GM18907 (cell line): ENCODE measurements around the gene VEPH1.

ENCODE experiments used
- ATAC-seq: cut with Tn5 transposase; IDR thresholded peaks from one replicate; pipeline ENCODE4 v1.9.1; 2021; ENCODE audit warnings: mild to moderate bottlenecking, moderate library complexity; ENCODE audit not compliant: unreplicated experiment

The VEPH1 gene

GRCh38 chr3:157393113-157393512 lies 110.1 kb downstream of the VEPH1 start:
- ATAC-seq, result no peak

DNA sequence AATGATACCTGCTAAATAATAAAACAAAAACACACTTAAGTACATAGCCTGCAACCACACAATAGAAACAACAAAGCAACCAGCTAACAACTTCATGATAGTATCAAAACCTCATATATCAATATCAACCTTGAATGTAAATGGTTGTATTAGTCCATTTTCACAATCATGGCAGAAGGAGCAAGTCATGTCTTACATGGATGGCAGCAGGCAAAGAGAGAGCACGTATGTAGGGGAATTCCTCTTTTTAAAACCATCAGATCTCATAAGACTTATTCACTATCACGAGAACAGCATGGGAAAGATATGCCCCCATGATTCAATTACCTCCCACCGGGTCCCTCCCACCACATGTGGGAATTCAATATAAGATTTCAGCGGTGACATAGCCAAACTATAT lies 111.1 kb downstream of the VEPH1 start:
- no peak for ATAC-seq

GRCh38 chr3:157390713-157391515 lies 112.3 kb downstream of the VEPH1 start:
- ATAC-seq, result no peak

DNA sequence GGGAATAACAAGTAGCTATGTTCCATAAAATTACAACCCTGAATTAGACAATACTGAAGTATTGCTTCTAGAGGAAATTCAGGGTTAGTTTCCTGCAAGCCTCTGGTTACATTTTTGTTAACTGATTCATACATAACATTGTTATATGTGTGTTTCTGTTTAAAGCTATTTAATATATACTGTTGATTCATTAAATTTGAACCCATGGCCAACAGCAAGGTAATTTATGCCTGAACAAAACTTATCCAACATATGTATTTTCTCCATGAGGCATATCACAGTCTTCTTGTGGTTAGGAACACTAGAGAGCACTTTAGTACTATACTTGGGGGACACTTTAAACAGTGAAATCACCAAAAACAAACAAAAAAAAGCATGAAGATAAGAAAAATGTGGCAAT lies 114.2 kb downstream of the VEPH1 start:
- ATAC-seq, result no peak

DNA sequence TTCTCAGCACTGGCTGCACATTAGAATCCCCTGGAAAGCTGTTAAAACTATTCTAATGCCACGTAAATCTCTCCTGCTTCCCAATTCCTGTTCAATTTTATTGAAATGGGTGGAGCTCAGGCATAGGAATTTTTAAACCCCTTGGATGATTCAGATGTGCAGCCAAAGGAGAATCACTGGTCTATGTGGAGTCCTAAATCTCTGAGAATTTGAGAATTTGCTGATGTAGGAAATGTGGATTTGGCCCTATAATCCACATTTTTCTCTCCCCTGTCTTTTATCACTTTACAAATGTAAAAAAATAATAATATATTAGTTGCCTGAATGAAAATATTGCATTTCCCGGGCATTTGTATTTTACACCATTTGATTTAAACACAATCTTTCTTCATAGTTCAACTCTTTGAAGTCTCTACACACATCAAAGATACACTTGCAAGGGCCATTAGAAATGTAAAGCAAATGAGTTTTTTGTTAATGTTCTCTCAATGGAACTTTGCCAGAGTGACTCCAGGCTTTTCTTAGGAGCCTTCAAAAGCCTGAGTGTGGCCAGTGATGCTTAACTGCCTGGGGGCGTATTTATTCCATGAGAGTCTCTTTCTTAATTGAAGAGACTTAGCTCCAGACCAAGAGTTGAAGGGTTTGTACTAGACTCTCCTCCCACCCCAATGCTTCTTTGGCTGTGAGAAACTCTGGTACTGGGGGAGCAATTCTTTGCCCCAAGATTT lies 115.3 kb downstream of the VEPH1 start:
- no peak for ATAC-seq

- ATAC-seq, result no peak
These were observed 118.7 kb downstream of the VEPH1 start for GRCh38 chr3:157384491-157384890.

- no peak for ATAC-seq
These were observed 119.2 kb downstream of the VEPH1 start for GRCh38 chr3:157384031-157384430.

DNA sequence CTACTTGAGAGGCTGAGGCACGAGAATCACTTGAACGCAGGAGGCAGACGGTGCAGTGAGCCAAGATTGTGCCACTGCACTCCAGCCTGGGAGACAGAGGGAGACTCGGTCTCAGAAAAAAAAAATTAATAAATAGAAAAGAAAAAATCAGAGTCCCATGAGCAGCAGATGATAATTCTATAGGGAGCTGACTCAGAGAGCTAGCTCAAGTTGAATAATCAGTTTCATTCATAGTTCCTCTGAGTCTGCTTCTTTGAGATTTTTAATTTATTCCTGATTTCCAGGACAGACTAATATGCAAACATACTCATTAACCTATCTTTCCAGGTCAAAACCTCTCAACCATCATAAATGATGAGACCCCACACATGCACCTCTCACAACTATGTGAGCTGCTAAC lies 121.6 kb downstream of the VEPH1 start:
- ATAC-seq, result no peak

- no peak for ATAC-seq
These were observed 123.6 kb downstream of the VEPH1 start for GRCh38 chr3:157379525-157380140.

GRCh38 chr3:157376603-157377300 lies 126.5 kb downstream of the VEPH1 start:
- no peak for ATAC-seq

DNA sequence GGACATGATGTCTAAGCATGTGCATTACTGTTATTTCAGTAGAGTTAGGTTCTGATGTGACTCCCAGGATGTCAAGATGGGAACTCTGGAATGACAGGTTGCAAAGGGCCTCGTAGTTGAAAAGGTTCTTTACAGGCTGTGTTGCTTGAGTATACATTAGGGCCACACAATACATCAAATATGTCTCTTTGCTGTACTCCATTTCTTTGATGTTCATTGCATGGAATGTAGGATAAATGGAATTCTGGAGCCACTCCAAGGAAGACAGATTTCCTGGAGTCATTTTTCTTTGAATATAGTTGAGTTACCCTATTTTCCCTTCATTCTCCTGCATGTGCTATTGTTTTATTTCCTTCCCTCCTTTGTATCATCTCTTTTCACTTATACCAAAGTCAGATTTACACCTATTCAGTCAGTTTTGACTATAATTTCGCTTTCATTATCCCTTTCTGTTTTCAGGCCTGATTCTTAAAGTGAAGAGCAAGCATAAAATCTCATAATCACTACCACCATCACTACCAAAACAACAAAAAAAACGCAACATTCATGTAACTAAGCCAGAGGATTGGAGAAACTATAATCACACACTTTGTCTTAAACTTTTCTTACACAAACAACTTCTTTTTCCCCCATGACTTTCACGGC lies 127.8 kb downstream of the VEPH1 start:
- ATAC-seq, result no peak

DNA sequence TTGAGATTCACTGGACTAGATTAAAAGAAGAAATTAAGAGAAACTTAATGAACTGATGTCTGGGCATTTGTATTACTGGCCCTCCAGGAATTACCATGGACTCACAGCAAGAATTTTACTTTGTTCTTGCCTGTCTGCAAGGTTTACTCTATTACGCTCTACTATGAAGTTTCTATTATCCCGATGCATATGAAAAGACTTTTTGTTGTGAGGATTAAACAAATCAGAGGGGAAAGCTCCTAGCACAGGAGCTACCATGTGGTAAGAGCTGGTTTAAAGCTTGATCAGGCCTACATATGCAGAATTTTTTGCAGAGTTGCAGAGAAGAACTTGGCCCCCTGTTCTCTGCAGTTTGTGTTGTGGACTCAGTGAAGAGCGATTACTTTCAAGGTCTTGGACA lies 128.3 kb downstream of the VEPH1 start:
- no peak for ATAC-seq

- no peak for ATAC-seq
These were observed 129.4 kb downstream of the VEPH1 start for GRCh38 chr3:157373783-157374182.

GRCh38 chr3:157370867-157371266 lies 132.3 kb downstream of the VEPH1 start:
- ATAC-seq, result no peak

DNA sequence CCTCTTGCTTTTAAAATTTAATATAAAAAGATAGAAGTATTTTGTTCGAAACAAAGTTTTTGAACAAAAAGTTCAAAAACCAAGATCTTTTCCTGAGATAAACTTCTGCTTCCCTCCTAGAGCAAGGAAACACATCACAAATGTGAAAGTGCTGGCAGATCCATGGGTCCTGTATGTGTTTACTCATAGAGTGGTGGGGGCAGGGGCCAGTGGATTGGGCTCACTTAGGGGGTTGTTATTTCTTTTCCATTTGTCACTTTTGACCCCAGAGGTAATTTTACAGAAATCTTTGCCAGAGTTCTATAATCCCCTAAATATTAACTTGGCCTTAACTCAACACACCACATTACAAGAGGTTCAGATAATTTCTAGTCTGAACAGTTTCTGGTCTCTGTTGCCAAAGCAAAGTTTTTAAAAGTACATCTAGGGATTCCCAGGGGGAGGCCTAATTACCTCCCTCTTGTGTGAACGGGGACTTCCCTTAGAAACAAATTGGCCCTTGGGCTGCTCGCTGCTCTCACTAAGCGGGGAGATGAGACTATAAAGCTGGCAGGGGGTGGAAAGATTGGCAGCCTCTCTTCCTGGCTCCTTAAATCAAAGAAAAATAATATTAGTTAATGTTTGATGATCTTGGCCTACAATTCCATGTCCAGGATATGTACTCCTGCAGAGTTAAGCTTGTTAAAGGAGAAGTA lies 133.3 kb downstream of the VEPH1 start:
- no peak for ATAC-seq

DNA sequence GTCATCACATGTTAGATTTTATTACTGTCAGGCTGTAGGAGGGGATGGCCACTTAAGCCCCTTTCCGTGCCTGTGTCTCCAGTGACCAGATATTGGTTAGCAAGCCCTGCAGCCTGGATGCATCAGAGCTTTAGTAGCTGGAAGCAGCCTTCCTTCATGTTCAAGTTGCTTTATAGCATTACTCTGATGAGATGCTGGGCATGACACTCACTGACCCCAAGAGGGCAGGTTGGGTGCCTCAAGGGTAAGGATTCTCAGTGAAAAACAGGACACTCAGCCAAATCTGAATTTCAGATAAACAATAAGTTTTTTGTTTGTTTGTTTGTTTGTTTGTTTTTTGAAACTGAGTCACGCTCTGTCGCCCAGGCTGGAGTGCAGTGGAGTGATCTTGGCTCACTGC lies 135.0 kb downstream of the VEPH1 start:
- no peak for ATAC-seq

- no peak for ATAC-seq
These were observed 139.8 kb downstream of the VEPH1 start for GRCh38 chr3:157363393-157363792.

DNA sequence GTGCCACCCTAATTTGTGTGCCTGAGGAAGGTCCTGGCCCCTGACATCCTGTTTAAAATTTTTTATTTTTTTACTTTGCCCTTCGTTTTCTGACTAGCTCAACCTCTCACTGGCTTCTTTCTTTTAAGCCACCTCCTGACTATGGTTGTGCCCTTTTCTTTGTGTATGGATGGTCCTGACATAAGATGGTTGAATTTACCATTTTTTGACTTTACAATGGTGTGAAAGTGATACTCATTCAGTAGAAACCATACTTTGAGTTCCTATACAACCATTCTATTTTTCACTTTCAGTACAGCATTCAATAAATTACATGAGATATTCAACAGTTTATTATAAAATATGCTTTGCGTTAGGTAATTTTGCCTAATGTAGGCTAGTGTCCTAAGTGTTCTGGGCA lies 140.9 kb downstream of the VEPH1 start:
- no peak for ATAC-seq

GRCh38 chr3:157360044-157360443 lies 143.2 kb downstream of the VEPH1 start:
- no peak for ATAC-seq

- no peak for ATAC-seq
These were observed 146.7 kb downstream of the VEPH1 start for GRCh38 chr3:157356541-157356940.
